Glutamatergic neuron (in vitro differentiated cells): ENCODE measurements around the gene PRPF6. TPM values are rescaled to one million over a fixed set of nuclear protein-coding genes. Genes with fewer than 3 reads are reported as not detected.
A peak's percentile ranks its signal among the peaks of the same experiment; 100 is the strongest.

Experiments
- DNase-seq: peaks from one replicate; pipeline ENCODE4 v3.0.0; 2022
- H3K27ac Mint-ChIP-seq: one replicate; pipeline ENCODE4 v1.8.0; 2020; ENCODE audit warnings: mild to moderate bottlenecking, mixed read lengths, inconsistent platforms; ENCODE audit not compliant: unreplicated experiment
- H3K27me3 Mint-ChIP-seq: one replicate; pipeline ENCODE4 v1.8.0; 2020; ENCODE audit warnings: mild to moderate bottlenecking, moderate library complexity, mixed read lengths, inconsistent platforms; ENCODE audit not compliant: unreplicated experiment
- H3K36me3 Mint-ChIP-seq: one replicate; pipeline ENCODE4 v1.8.0; 2020; ENCODE audit warnings: mild to moderate bottlenecking, mixed read lengths, inconsistent platforms; ENCODE audit not compliant: unreplicated experiment
- H3K4me1 Mint-ChIP-seq: one replicate; pipeline ENCODE4 v1.8.0; 2020; ENCODE audit warnings: mild to moderate bottlenecking, low read depth, mixed read lengths, inconsistent platforms; ENCODE audit not compliant: unreplicated experiment
- H3K4me3 Mint-ChIP-seq: one replicate; pipeline ENCODE4 v1.8.0; 2020; ENCODE audit warnings: mild to moderate bottlenecking, mixed read lengths, inconsistent platforms; ENCODE audit not compliant: unreplicated experiment
- H3K9me3 Mint-ChIP-seq: one replicate; pipeline ENCODE4 v1.8.0; 2020; ENCODE audit warnings: mild to moderate bottlenecking, moderate library complexity, mixed read lengths, inconsistent platforms; ENCODE audit not compliant: unreplicated experiment
- CTCF ChIP-seq: fragments of 200-600 bp; sonication (generic); IDR thresholded peaks from one replicate; pipeline ENCODE4 v1.5.0; 2021; ENCODE audit not compliant: partially characterized antibody, unreplicated experiment
- total RNA-seq: library from RNA; stranded (reverse); fragmentation: NEBNext Ultra II Directional; extraction: Animal tissue kit (Norgen Biotek cat#: 25700); gene quantifications from one replicate; pipeline ENCODE4 v1.2.1, GENCODE V29; 2021; ENCODE audit not compliant: unreplicated experiment

PRPF6 gene
- total RNA-seq, 1 donor from 2014 or later, result 60.9 TPM

GRCh38 chr20:63934271-63935068 lies 46.5 kb upstream of the PRPF6 start:
- Mint-ChIP-seq H3K4me3 (no peak overlapping the region), H3K36me3 (peaks cover 4% of the 10 kb centered on the region), H3K27me3 (peaks cover 7% of the 10 kb centered on the region), H3K4me1 (peaks cover 3% of the 10 kb centered on the region), H3K9me3 (peaks cover 8% of the 10 kb centered on the region), H3K27ac (no peak overlapping the region)
- TF ChIP-seq CTCF, result peak; percentile 70
- peak; percentile 72 for DNase-seq

- H3K27ac Mint-ChIP-seq, result no peak overlapping the region
These were observed 45.5 kb upstream of the PRPF6 start for GRCh38 chr20:63935447-63935846.

GRCh38 chr20:63937596-63937995 lies 43.3 kb upstream of the PRPF6 start:
- peaks cover 5% of the 10 kb centered on the region for H3K4me1 Mint-ChIP-seq
- peak overlapping the region; percentile 22 for H3K27ac Mint-ChIP-seq
- TF ChIP-seq CTCF, result no peak
- H3K36me3 Mint-ChIP-seq, result no peaks in the 10 kb centered on the region
- H3K27me3 Mint-ChIP-seq, result peaks cover 8% of the 10 kb centered on the region
- DNase-seq, result no peak
- peaks cover 4% of the 10 kb centered on the region for H3K9me3 Mint-ChIP-seq
- H3K4me3 Mint-ChIP-seq, result peak overlapping the region; percentile 46

More at GRCh38 chr20:63935447-63935846, 45.5 kb upstream of the PRPF6 start:
- peaks cover 4% of the 10 kb centered on the region for H3K36me3 Mint-ChIP-seq
- peaks cover 8% of the 10 kb centered on the region for H3K9me3 Mint-ChIP-seq
- H3K4me1 Mint-ChIP-seq, result peaks cover 3% of the 10 kb centered on the region
- no peak for TF ChIP-seq CTCF
- no peak overlapping the region for H3K4me3 Mint-ChIP-seq
- DNase-seq, result no peak
- H3K27me3 Mint-ChIP-seq, result peaks cover 7% of the 10 kb centered on the region

- H3K36me3 Mint-ChIP-seq, result no peaks in the 10 kb centered on the region
- no peak overlapping the region for H3K27ac Mint-ChIP-seq
- peaks cover 12% of the 10 kb centered on the region for H3K27me3 Mint-ChIP-seq
- no peak for DNase-seq
- H3K9me3 Mint-ChIP-seq, result peaks cover 4% of the 10 kb centered on the region
- peaks cover 5% of the 10 kb centered on the region for H3K4me1 Mint-ChIP-seq
- TF ChIP-seq CTCF, result no peak
- no peak overlapping the region for H3K4me3 Mint-ChIP-seq
These were observed 41.6 kb upstream of the PRPF6 start for GRCh38 chr20:63939061-63939935.
